Liver (tissue), 9 donors: ENCODE measurements around the gene CASP9. TPM values are rescaled to one million over a fixed set of nuclear protein-coding genes. Genes with fewer than 3 reads are reported as not detected.

ENCODE experiments used
- DNase-seq: peaks from one replicate; pipeline ENCODE4 v3.0.0-alpha.2; 2017; ENCODE audit warnings: low spot score
- H3K27ac ChIP-seq, 2 donors: one replicate each; pipeline ENCODE4 v1.7.0; 2013; ENCODE audit warnings: inconsistent platforms in 2 of 2, low read length in 2 of 2, control low read depth in 1 of 2, low read depth in 1 of 2, mild to moderate bottlenecking in 1 of 2
- H3K27me3 ChIP-seq, 4 donors: one replicate each; pipeline versions ENCODE4 v1.6.1 to v1.7.0; 2013; ENCODE audit warnings: low read length in 3 of 4, inconsistent platforms in 1 of 4, mild to moderate bottlenecking in 1 of 4, moderate library complexity in 1 of 4; ENCODE audit not compliant: control insufficient read depth in 4 of 4, insufficient read depth in 4 of 4
- H3K36me3 ChIP-seq, 4 donors: one replicate each; pipeline versions ENCODE4 v1.6.1 to v1.7.0; 2013; ENCODE audit warnings: low read length in 3 of 4, mild to moderate bottlenecking in 3 of 4, low read depth in 1 of 4, moderate library complexity in 1 of 4; ENCODE audit not compliant: control insufficient read depth in 4 of 4, insufficient read depth in 3 of 4
- H3K4me1 ChIP-seq, 4 donors: one replicate each; pipeline versions ENCODE4 v1.6.1 to v1.7.0; 2013; ENCODE audit warnings: low read length in 3 of 4, mild to moderate bottlenecking in 3 of 4, moderate library complexity in 1 of 4; ENCODE audit not compliant: control insufficient read depth in 4 of 4, insufficient read depth in 4 of 4
- H3K4me3 ChIP-seq, 3 donors: one replicate each; pipeline versions ENCODE4 v1.6.1 to v1.7.0; 2013; ENCODE audit warnings: low read length in 3 of 3, control low read depth in 1 of 3, low read depth in 1 of 3, mild to moderate bottlenecking in 1 of 3
- H3K9ac ChIP-seq, 2 donors: one replicate each; pipeline ENCODE4 v1.7.0; 2013; ENCODE audit warnings: low read length in 2 of 2, mild to moderate bottlenecking in 2 of 2, moderate library complexity in 2 of 2, control low read depth in 1 of 2, low read depth in 1 of 2
- H3K9me3 ChIP-seq, 4 donors: one replicate each; pipeline versions ENCODE4 v1.6.1 to v1.7.0; 2013; ENCODE audit warnings: low read length in 3 of 4; ENCODE audit not compliant: control insufficient read depth in 4 of 4
- CTCF ChIP-seq: fragments of 150-350 bp; IDR thresholded peaks from 2 replicates; pipeline ENCODE4 v1.5.1; 2017; ENCODE audit warnings: improper control_type of control experiment, low read depth, low read length; ENCODE audit not compliant: missing input control
- EGR1 ChIP-seq, 2 donors: IDR thresholded peaks; 2 replicates each; pipeline ENCODE4 v1.6.1; 2016 to 2018; ENCODE audit warnings: antibody characterized with exemption in 2 of 2, low read depth in 2 of 2
- GABPA ChIP-seq, 2 donors: IDR thresholded peaks in 1 of 2; conservative IDR thresholded peaks in 1 of 2; 2 replicates each; pipeline ENCODE4 v1.6.1; 2016; ENCODE audit warnings: antibody characterized with exemption in 2 of 2, mild to moderate bottlenecking in 1 of 2, moderate library complexity in 1 of 2
- HNF4G ChIP-seq: IDR thresholded peaks from 2 replicates; pipeline ENCODE4 v1.6.1; 2016; ENCODE audit warnings: antibody characterized with exemption
- JUND ChIP-seq, 2 donors: IDR thresholded peaks; 2 replicates each; pipeline ENCODE4 v1.6.1; 2016; ENCODE audit warnings: antibody characterized with exemption in 2 of 2
- MAX ChIP-seq: IDR thresholded peaks from 2 replicates; pipeline ENCODE4 v1.6.1; 2016; ENCODE audit warnings: antibody characterized with exemption
- NR2F2 ChIP-seq: IDR thresholded peaks from 2 replicates; pipeline ENCODE4 v1.6.1; 2016; ENCODE audit warnings: antibody characterized with exemption
- RXRA ChIP-seq, 2 donors: IDR thresholded peaks; 2 replicates each; pipeline ENCODE4 v1.6.1; 2017 to 2018; ENCODE audit warnings: antibody characterized with exemption in 2 of 2, mild to moderate bottlenecking in 1 of 2
- SP1 ChIP-seq: IDR thresholded peaks from 2 replicates; pipeline ENCODE4 v1.6.1; 2018; ENCODE audit warnings: antibody characterized with exemption, mild to moderate bottlenecking
- TAF1 ChIP-seq: conservative IDR thresholded peaks from 2 replicates; pipeline ENCODE4 v1.6.1; 2016; ENCODE audit warnings: antibody characterized with exemption, mild to moderate bottlenecking
- YY1 ChIP-seq: IDR thresholded peaks from 2 replicates; pipeline ENCODE4 v1.6.1; 2016; ENCODE audit warnings: antibody characterized with exemption, mild to moderate bottlenecking
- ZBTB33 ChIP-seq: IDR thresholded peaks from 2 replicates; pipeline ENCODE4 v1.6.1; 2016; ENCODE audit warnings: antibody characterized with exemption
- WGBS: extraction: QIAGEN DNeasy Blood & Tissue Kit; methylation state at CpG from one replicate; pipeline ENCODE4 v1.1.7; 2013; 5-methylcytosine and 5-hydroxymethylcytosine counted together
- polyA plus RNA-seq, 2 donors: library from polyadenylated mRNA; stranded (reverse) in 1 of 2; unstranded in 1 of 2; fragments of 200-250 nt in 1 of 2; fragments of >200 nt in 1 of 2; fragmentation: Nextera tagmentation in 1 of 2; extraction: Ambion mirVana in 1 of 2; gene quantifications; one replicate each; pipeline versions ENCODE4 v1.2.1 to v1.2.3, GENCODE V29; 2013 to 2015
- total RNA-seq, 2 donors: library from RNA; depleted of rRNA; stranded (reverse); fragments of >200 nt; gene quantifications; one replicate each; pipeline ENCODE4 v1.2.3, GENCODE V29; 2014
- donor health status: healthy.
- donor health status: healthy.
- donor health status: healthy.
- donor health status: healthy.
- donor health status: healthy.

CASP9 gene
- total and polyA plus RNA-seq, 4 donors = 2.8 to 5.8 (median 4.3) TPM

- no peak for DNase-seq
- H3K27ac ChIP-seq = no peak overlapping the region
- WGBS = 96% methylated on average over 8 of the region's 8 CpGs
- peaks cover 8 to 43% (median 31%) of the 10 kb centered on the region in 4 donors for H3K36me3 ChIP-seq
- no peaks in the 10 kb centered on the region for H3K9me3 ChIP-seq
- TF ChIP-seq EGR1 (IDR thresholded peaks at IDR 0.05; ENCODE audit: low read depth in 2 of 2) (no peak), SP1 (no peak), HNF4G (no peak), MAX (no peak), JUND (IDR thresholded peaks at IDR 0.05) (no peak), CTCF (no peak), NR2F2 (no peak)
- H3K9ac ChIP-seq = no peak overlapping the region
- no peaks in the 10 kb centered on the region for H3K27me3 ChIP-seq
- peaks cover 0 to 5% (median 0%) of the 10 kb centered on the region in 4 donors for H3K4me1 ChIP-seq
- no peak overlapping the region for H3K4me3 ChIP-seq
These were observed 16.2 kb upstream of the CASP9 start for GRCh38 chr1:15540186-15540585.

- no peak overlapping the region for H3K4me3 ChIP-seq
- peaks cover 6 to 40% (median 25%) of the 10 kb centered on the region in 4 donors for H3K36me3 ChIP-seq
- peaks cover 0 to 5% (median 0%) of the 10 kb centered on the region in 4 donors for H3K4me1 ChIP-seq
- TF ChIP-seq CTCF (no peak), YY1 (no peak), TAF1 (no peak), SP1 (no peak), RXRA (IDR thresholded peaks at IDR 0.05) (no peak), ZBTB33 (no peak), JUND (IDR thresholded peaks at IDR 0.05) (no peak), GABPA (IDR thresholded peaks at IDR 0.05 in 1 of 2, conservative IDR thresholded peaks at IDR 0.05 in 1 of 2) (no peak)
- no peaks in the 10 kb centered on the region for H3K27me3 ChIP-seq
- H3K27ac ChIP-seq = no peak overlapping the region
- H3K9me3 ChIP-seq = no peaks in the 10 kb centered on the region
- 60% methylated on average over 6 of the region's 6 CpGs for WGBS
- H3K9ac ChIP-seq = no peak overlapping the region
- DNase-seq = no peak
These were observed 14.8 kb upstream of the CASP9 start for GRCh38 chr1:15538771-15539170.
